HG03575 (cell line): Measurements from ENCODE around the gene AFP.
"Not testable (repeated sequence)": the region's sequence is repeated elsewhere in the genome, so short reads cannot be mapped to it uniquely, and the experiment has no call there.

Experiments used
- ATAC-seq: cut with Tn5 transposase; IDR thresholded peaks from one replicate; pipeline ENCODE4 v1.9.1; 2021; ENCODE audit not compliant: unreplicated experiment, insufficient number of reproducible peaks, low FRiP score; ENCODE audit errors: extremely low read depth

The AFP gene

GRCh38 chr4:73435984-73436383 lies at the start of gene AFP:
Gene AFP (plus strand): TSS chr4:73436221. CDS start chr4:73436263, 42 bp downstream.
- ATAC-seq, result no peak

GRCh38 chr4:73387552-73387951 lies 48.5 kb upstream of the AFP start:
- ATAC-seq, result no peak

- ATAC-seq, result no peak
These were observed 47.1 kb upstream of the AFP start for GRCh38 chr4:73388887-73389286.

- ATAC-seq, result not testable (repeated sequence)
These were observed 46.4 kb upstream of the AFP start for GRCh38 chr4:73389663-73390062.

GRCh38 chr4:73391774-73392173 lies 44.2 kb upstream of the AFP start:
- ATAC-seq, result no peak

GRCh38 chr4:73392936-73393335 lies 43.1 kb upstream of the AFP start:
- no peak for ATAC-seq

- no peak for ATAC-seq
These were observed 39.7 kb upstream of the AFP start for GRCh38 chr4:73396304-73396703.

- ATAC-seq, result no peak
These were observed 38.7 kb upstream of the AFP start for GRCh38 chr4:73396993-73397972.

- ATAC-seq, result no peak
These were observed 34.6 kb upstream of the AFP start for GRCh38 chr4:73401412-73401811.

- ATAC-seq, result no peak
These were observed 32.0 kb upstream of the AFP start, which contains the start of gene ALB for GRCh38 chr4:73404042-73404441. Gene ALB (plus strand): TSS chr4:73404287. CDS start chr4:73404328, 41 bp downstream.

GRCh38 chr4:73404457-73404856 lies 31.6 kb upstream of the AFP start:
- ATAC-seq, result no peak

GRCh38 chr4:73405138-73405537 lies 30.9 kb upstream of the AFP start:
- ATAC-seq, result no peak

GRCh38 chr4:73406548-73406875 lies 29.5 kb upstream of the AFP start:
- no peak for ATAC-seq

- no peak for ATAC-seq
These were observed 28.8 kb upstream of the AFP start for GRCh38 chr4:73407227-73407673.

- no peak for ATAC-seq
These were observed 27.7 kb upstream of the AFP start for GRCh38 chr4:73408181-73408867.

GRCh38 chr4:73409012-73409862 lies 26.8 kb upstream of the AFP start:
- no peak for ATAC-seq

GRCh38 chr4:73409978-73410548 lies 26.0 kb upstream of the AFP start:
- ATAC-seq, result no peak

GRCh38 chr4:73410916-73411730 lies 24.9 kb upstream of the AFP start:
- ATAC-seq, result no peak
